Esophagus squamous epithelium (tissue), 5 donors: ENCODE measurements around the gene DYDC2. TPM values are rescaled to one million over a fixed set of nuclear protein-coding genes. Genes with fewer than 3 reads are reported as not detected.

ENCODE experiments used
- DNase-seq: peaks from one replicate; lab custom pipeline; 2025; lab: John Stamatoyannopoulos, UW
- H3K27ac ChIP-seq, 4 donors: fragments of 200-600 bp; sonication (generic); one replicate each; pipeline ENCODE4 v1.5.1; 2016 to 2019; ENCODE audit warnings: mild to moderate bottlenecking in 1 of 4
- H3K27me3 ChIP-seq, 4 donors: fragments of 200-600 bp; sonication (generic); 1 replicate in 3 of 4; 2 replicates in 1 of 4; pipeline versions ENCODE4 v1.5.1 to v1.6.0; 2017 to 2021; ENCODE audit warnings: antibody characterized with exemption in 1 of 4
- H3K36me3 ChIP-seq, 3 donors: fragments of 200-600 bp; sonication (generic); one replicate each; pipeline ENCODE4 v1.5.1; 2016 to 2019
- H3K4me1 ChIP-seq, 3 donors: fragments of 200-600 bp; sonication (generic); one replicate each; pipeline ENCODE4 v1.5.1; 2017 to 2019
- H3K4me3 ChIP-seq, 4 donors: fragments of 200-600 bp; sonication (generic); 1 replicate in 3 of 4; 2 replicates in 1 of 4; pipeline ENCODE4 v1.5.1; 2016 to 2019; ENCODE audit warnings: mild to moderate bottlenecking in 2 of 4, moderate library complexity in 1 of 4
- H3K9me3 ChIP-seq, 3 donors: fragments of 200-600 bp; sonication (generic); one replicate each; pipeline ENCODE4 v1.5.1; 2016 to 2019
- POLR2A ChIP-seq, 4 donors: fragments of 450-650 bp; IDR thresholded peaks; one replicate each; pipeline ENCODE4 v1.6.1; 2017; ENCODE audit warnings: antibody characterized with exemption in 4 of 4, mild to moderate bottlenecking in 4 of 4, moderate library complexity in 3 of 4
- WGBS, 2 donors: methylation state at CpG; one replicate each; pipeline ENCODE4 v1.1.5; 2018; 5-methylcytosine and 5-hydroxymethylcytosine counted together
- intact Hi-C: fragments of 100-400 bp; cut with DNase I; formaldehyde crosslinking; loops from one replicate; pipeline ENCODE4 v1.15.0; 2022
- total RNA-seq, 4 donors: library from RNA; depleted of rRNA; stranded (reverse); fragments of >200 nt; gene quantifications; one replicate each; pipeline ENCODE4 v1.1.0, GENCODE V29; 2016
- TF ChIP-seq, protein P1 (sequence below), 6 experiments: fragments of 450-650 bp in 4 of 6; fragments of 200-600 bp in 2 of 6; sonication (generic) in 2 of 6; IDR thresholded peaks; one replicate each; pipeline ENCODE4 v1.5.1; 2016 to 2019; ENCODE audit warnings: antibody characterized with exemption in 6 of 6, mild to moderate bottlenecking in 4 of 6, moderate library complexity in 4 of 6
- donor health status: DM: yes; HTN: yes; CAD: no.

The DYDC2 gene, protein sequence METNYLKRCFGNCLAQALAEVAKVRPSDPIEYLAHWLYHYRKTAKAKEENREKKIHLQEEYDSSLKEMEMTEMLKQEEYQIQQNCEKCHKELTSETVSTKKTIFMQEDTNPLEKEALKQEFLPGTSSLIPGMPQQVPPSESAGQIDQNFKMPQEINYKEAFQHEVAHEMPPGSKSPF
- under 1 TPM in 1 of 4 donors, not detected in 3; 0.15 TPM for total RNA-seq

DNA sequence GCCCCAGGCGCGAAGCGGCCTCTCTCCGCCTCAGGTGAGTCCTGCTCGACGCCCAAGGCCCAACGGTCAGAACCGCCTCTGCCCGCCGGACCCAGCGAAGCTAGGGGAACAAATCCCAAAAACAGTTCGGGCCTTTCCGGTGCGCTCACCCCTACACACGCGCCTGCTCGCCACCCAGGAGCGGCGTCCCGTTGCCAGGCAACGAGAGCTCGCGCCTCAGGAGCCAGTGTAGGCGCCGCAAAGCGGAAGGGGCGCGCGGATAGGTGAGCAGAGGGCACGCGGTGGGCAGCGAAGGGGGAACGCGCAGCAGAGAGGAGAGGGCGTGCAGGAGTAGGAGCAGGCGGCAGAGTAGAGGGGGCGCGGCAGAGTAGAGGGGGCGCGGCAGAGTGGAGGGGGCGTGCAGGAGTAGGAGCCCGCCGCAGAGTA, at the start of gene DYDC2, which contains the start of gene DYDC1:
DYDC2 (plus strand) TSS at position 219 of the 426 bp plus-strand sequence. CDS start 5,663 bp downstream, outside the sequence.
DYDC1 (minus strand) TSS at position 193 of the 426 bp plus-strand sequence. CDS start 4,154 bp downstream, outside the sequence.
- Histone ChIP-seq H3K4me1 (peaks cover 15 to 18% (median 16%) of the 10 kb centered on the region in 3 donors), H3K36me3 (no peaks in the 10 kb centered on the region), H3K27me3 (peaks cover 0 to 44% (median 0%) of the 10 kb centered on the region in 4 donors), H3K27ac (no peak within 1 kb of the TSS), H3K4me3 (peak within 1 kb of the TSS in 3 of 4 donors; percentile 44 to 62 (median 47)), H3K9me3 (no peaks in the 10 kb centered on the region)
- intact Hi-C loops: no loop called here
- WGBS, 2 donors: 0% methylated on average over 1 to 4 of the region's 43 CpGs
- DNase-seq: no peak
- TF ChIP-seq, protein P1, sequence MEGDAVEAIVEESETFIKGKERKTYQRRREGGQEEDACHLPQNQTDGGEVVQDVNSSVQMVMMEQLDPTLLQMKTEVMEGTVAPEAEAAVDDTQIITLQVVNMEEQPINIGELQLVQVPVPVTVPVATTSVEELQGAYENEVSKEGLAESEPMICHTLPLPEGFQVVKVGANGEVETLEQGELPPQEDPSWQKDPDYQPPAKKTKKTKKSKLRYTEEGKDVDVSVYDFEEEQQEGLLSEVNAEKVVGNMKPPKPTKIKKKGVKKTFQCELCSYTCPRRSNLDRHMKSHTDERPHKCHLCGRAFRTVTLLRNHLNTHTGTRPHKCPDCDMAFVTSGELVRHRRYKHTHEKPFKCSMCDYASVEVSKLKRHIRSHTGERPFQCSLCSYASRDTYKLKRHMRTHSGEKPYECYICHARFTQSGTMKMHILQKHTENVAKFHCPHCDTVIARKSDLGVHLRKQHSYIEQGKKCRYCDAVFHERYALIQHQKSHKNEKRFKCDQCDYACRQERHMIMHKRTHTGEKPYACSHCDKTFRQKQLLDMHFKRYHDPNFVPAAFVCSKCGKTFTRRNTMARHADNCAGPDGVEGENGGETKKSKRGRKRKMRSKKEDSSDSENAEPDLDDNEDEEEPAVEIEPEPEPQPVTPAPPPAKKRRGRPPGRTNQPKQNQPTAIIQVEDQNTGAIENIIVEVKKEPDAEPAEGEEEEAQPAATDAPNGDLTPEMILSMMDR (IDR thresholded peaks at IDR 0.05): no peak
- no peak for TF ChIP-seq POLR2A (IDR thresholded peaks at IDR 0.05)

DNA sequence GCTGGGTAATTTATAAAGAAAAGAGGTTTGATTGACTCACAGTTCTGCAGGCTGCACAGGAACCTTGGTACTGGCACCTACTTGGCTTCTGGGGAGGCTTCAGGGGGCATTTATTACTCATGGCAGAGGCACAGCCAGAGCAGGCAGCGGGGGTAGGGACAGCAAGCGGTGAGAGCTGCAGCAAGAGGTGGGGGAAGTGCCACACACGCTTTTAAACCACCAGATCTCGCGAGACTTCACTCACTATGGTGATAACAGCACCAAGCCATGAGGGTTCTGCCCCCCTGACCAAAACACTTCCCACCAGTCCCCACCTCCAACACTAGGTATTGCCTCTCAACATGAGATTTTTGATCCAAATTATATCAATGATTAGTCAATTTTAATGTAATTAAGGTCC, 43.1 kb upstream of the DYDC2 start:
- Histone ChIP-seq H3K27me3 (no peaks in the 10 kb centered on the region), H3K36me3 (no peaks in the 10 kb centered on the region), H3K4me1 (no peaks in the 10 kb centered on the region), H3K27ac (no peak overlapping the region), H3K9me3 (no peaks in the 10 kb centered on the region), H3K4me3 (no peak overlapping the region)
- DNase-seq: no peak
- intact Hi-C loops: no loop called here
- TF ChIP-seq, protein P1 (IDR thresholded peaks at IDR 0.05): no peak
- TF ChIP-seq POLR2A (IDR thresholded peaks at IDR 0.05): no peak
- 75 to 81% methylated on average over 5 of the region's 5 CpGs for WGBS, 2 donors

DNA sequence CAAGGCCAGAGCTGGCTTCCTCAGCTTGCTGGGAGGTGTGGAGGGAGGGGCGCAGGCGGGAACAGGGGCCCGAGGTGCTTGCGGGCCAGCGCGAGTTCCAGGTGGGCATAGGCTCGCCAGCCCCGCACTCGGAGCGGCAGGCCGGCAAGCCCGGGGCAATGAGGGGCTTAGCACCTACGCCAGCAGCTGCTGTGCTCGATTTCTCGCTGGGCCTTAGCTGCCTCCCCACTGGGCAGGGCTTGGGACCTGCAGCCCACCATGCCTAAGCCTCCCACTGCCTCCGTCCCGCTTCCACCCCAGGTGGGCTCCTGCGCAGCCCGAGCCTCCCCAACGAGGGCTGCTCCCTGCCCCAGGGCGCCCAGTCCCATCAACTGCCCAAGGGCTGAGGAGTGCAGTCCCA, 41.2 kb upstream of the DYDC2 start:
- no peaks in the 10 kb centered on the region for H3K4me1 ChIP-seq
- intact Hi-C loops: no loop called here
- no peak for DNase-seq
- no peaks in the 10 kb centered on the region for H3K9me3 ChIP-seq
- H3K4me3 ChIP-seq: no peak overlapping the region
- no peaks in the 10 kb centered on the region for H3K27me3 ChIP-seq
- WGBS, 2 donors: 92% methylated on average over 5 of the region's 21 CpGs; no CpG with 5 or more reads in 1 of the 2 donors
- no peak for TF ChIP-seq POLR2A (IDR thresholded peaks at IDR 0.05)
- TF ChIP-seq, protein P1 (IDR thresholded peaks at IDR 0.05): no peak
- no peak overlapping the region for H3K27ac ChIP-seq
- H3K36me3 ChIP-seq: no peaks in the 10 kb centered on the region

DNA sequence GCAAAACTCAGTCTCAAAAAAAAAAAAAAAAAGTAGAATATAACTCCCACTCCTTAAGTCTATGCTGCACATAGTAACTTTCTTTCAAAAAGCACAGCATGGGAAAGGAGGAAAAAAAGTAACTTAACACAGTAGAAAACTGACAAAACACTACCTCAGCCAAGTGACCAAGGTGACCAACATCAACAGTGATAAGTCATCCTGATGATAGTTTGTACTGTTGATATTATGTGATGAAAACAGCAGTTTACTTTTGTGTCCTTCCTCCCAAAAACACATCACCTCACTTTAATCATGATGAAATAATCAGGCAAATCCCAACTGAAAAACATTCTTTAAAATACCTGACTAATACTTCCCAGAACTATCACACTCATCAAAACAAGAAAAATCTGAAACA, 37.8 kb upstream of the DYDC2 start:
- TF ChIP-seq, protein P1 (IDR thresholded peaks at IDR 0.05): no peak
- TF ChIP-seq POLR2A (IDR thresholded peaks at IDR 0.05): no peak

DNA sequence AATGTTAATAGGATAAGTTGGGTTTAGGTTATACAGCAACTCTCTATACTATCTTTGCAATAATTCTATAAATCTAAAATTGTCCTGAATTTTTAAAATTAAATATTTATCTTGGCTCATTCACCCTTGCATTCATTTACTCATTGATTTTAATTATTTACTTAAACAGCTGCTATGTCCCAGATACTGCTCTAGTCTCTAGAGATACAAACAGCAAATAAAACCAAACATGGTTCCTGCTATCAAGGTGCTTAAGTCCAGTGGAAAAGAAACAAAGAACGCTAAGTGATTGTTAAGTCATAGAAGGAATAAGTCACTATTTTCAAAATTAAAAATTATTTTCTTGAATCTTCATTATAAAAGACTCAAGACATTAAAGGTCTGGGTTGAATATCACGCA, 37.3 kb upstream of the DYDC2 start:
- no peak for TF ChIP-seq POLR2A (IDR thresholded peaks at IDR 0.05)
- TF ChIP-seq, protein P1 (IDR thresholded peaks at IDR 0.05): no peak
- intact Hi-C loops: no loop called here
- WGBS, 2 donors: 80 to 82% methylated on average over 2 of the region's 2 CpGs
- Histone ChIP-seq H3K4me3 (no peak overlapping the region), H3K4me1 (no peaks in the 10 kb centered on the region), H3K9me3 (no peaks in the 10 kb centered on the region), H3K27me3 (peaks cover 0 to 13% (median 0%) of the 10 kb centered on the region in 4 donors), H3K27ac (no peak overlapping the region), H3K36me3 (no peaks in the 10 kb centered on the region)
- DNase-seq: no peak

More for the DNA sequence above, 37.8 kb upstream of the DYDC2 start:
- Histone ChIP-seq H3K4me3 (no peak overlapping the region), H3K9me3 (no peaks in the 10 kb centered on the region), H3K36me3 (no peaks in the 10 kb centered on the region), H3K4me1 (no peaks in the 10 kb centered on the region), H3K27ac (no peak overlapping the region), H3K27me3 (peaks cover 0 to 10% (median 0%) of the 10 kb centered on the region in 4 donors)
- intact Hi-C loops: no loop called here
- DNase-seq: no peak
